Superior temporal gyrus (tissue), 1 donor: ENCODE measurements around the gene CLIC2.

ENCODE experiments used
- DNase-seq: peaks from one replicate; pipeline ENCODE4 v3.0.0-alpha.2; 2016; ENCODE audit errors: extremely low spot score

CLIC2 gene

DNA sequence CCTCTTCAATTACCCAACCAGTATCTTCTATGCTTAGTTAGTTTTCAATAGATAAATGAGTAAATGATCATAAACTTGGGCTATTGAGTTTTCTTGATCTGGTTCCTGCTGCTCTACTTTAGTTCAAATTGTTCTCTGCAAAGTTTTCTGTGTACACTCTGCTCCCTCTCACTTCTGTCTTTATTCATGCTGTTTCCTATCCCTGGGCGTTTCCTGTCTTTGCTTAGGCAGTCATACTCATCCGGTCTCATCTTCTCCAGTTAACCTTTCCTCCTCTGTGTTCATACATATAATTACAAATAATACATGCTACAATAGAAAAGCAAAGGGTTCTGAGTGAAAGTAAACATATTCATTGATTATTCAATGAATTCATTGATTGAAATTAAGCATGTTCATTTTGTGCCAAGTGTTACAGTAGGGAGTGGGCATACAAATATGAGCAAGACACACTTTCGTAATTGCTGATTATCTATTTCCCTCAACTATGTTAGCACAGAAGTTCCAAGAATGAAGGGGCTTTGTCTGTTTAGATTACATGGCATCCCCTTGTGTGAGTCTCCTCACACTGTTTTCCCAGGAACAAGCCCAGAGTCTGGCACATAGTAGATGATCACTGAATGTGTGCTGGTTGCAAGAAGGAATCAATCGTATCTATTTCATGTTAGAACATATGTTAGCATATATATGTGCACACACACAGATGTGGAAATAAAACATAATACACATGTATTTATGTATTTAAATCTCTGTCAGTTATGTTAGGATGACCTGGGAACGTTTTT, 71.3 kb downstream of the CLIC2 start:
- no peak for DNase-seq

DNA sequence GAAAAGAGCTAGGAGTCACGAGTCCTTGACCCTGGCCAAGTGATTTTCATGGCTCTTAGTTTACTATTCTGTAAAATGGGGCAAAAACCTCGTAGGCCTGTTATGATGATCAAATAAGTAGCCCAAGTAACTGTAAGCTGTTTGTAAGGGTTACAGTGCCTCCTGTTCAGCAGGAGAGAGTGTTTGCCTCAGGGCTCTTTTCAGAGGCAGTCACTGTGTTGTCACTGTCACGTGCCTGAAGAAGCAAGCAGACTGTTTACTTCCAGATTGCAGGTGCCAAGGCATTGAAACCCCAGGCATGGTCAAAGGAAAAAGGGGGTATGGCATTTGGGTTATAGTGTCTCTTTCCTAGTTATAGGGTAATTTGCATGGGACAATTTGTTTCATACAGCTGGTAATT, 74.7 kb downstream of the CLIC2 start:
- no peak for DNase-seq

DNA sequence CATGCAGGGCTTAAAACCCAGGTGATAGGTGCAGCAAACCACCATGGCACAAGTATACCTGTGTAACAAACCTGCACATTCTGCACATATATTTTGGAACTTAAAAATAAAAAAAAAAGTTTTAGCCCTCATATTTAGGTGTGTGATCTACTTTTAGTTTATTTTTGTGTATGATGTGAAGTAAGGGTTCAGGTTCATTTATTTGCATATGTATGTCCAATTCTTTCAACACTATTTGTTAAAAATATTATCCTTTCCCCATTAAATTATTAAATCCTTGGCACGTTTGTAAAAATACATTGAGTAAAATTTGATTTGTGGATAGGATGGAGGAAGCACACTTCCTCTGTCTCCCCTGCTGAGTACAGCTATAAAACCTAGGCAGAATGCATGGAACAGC, 83.0 kb downstream of the CLIC2 start:
- no peak for DNase-seq

DNA sequence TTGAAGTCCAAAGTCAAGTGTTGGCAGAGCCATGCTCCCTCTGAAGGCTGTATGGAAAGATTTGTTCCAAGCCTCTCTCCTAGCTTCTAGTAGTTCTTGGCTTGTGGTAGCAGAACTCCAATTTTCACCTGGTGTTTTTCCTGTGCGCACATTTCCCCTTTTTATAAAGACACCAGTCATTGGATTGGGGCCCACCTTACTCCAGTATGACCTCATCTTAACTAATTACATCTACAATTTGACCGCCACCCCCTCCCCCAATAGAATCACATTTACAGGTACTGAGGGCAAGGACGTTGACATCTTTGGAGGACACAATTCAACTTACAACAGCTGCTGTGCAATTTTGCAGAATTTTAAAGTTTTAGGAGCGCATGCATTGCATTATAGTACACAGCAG, 86.9 kb downstream of the CLIC2 start:
- no peak for DNase-seq

DNA sequence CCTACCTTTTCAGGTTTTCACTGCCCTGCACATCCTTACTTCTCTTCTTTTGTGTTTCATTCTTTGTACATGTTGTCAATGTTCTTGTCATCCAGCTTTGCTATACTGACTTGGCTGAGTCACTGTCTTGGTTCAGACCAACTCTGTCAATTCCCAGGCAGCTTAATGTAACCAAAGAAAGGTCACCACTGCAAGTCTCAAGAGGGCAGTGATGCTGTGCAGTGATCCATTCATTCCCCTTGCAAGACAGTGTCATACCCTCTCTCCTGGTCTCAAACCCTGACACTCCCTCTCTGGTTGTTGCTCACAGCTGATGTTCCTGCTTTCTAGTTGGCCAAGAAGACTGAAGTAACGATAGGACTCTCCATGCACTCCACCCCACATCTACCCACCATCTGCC, 87.7 kb downstream of the CLIC2 start:
- DNase-seq = no peak

DNA sequence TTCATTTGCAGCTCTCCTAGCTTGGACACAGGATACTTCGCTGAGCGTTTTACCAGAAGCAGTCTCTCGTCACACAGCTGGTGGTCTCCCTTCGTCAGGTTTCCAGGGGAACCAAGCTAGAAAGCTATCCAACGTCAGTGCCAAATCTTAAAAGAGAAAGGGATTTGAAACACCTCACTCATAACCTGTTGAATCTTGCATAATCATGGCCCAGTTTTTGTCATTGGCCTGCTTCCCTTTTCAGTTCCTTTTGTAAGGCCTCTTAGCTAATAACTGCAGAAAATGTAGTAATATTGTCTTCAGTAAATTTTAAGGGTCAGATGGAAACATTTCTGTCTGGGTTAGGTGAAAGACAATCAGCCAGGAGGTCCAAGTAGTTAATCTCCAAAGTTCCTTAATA, 92.1 kb downstream of the CLIC2 start:
- no peak for DNase-seq

DNA sequence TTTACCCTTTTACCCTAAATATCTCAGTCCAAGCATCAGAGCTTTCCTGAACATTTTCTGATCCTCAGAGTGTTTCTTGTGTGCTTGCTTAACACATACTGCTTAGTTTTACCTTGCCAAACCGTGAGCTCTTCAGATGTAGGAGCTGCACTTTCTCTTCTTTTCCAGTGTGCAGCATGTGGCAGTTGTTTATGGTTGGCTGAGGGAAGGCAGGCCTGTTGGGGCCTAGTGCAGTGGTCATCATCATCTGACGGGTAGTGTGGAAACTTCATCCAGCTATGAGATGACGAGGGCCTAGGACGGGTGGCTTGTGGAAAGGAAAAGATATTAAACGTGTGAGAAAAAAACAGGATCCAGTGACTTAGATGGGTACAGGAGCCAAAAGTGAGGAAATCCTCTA, 96.7 kb downstream of the CLIC2 start:
- DNase-seq = no peak

DNA sequence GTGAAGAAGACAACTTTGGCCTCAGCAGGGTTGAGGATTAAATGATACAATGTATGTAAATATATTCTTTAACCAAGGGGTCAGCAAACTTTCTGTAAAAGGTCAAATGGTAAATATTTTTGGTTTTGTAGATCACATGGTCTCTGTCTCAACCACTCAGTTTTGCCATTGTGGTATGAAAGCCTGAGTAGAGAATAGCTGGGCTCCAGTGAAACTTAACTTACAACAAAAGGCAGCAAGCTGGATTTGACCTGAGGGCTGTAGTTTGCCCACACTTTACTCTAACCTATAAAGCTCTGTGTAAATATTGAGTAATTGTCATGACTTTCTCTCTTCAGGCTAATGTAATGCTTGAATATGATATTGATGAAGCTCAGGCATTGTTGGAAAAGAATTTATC, 98.5 kb downstream of the CLIC2 start:
- DNase-seq = no peak

DNA sequence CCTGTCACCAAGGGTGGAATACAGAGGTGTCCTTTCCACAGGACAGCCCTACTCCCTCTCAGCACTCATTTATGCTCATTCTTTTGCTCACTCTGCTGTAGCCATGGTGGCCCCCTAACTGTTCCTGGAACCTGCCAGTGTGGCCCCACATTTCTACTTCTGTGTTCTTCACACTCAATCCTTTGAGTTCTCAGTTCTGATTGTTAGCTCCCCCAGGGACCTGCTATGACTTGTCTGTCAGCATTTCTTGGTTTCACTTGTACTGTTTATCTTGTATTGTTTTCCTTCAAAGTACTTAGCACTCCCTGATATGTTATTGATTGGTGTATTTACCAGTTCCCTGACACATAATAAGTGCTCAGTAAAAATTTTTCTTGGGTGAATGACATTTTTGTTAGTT, 103.3 kb downstream of the CLIC2 start:
- no peak for DNase-seq
